Esophagus muscularis mucosa (tissue), 4 donors: ENCODE results near the gene GPR78.

Source experiments
- CTCF ChIP-seq, 3 experiments: fragments of 200-600 bp in 2 of 3; fragments of 450-650 bp in 1 of 3; sonication (generic) in 2 of 3; IDR thresholded peaks; one replicate each; pipeline ENCODE4 v1.5.1; 2017 to 2019; ENCODE audit warnings: antibody characterized with exemption in 3 of 3, mild to moderate bottlenecking in 2 of 3, moderate library complexity in 1 of 3
- EP300 ChIP-seq: sonication (generic); formaldehyde crosslinking; IDR thresholded peaks from one replicate; pipeline ENCODE4 v1.6.1; 2017; ENCODE audit warnings: antibody characterized with exemption
- POLR2AphosphoS5 ChIP-seq, 2 donors: sonication (generic); formaldehyde crosslinking; IDR thresholded peaks; one replicate each; pipeline ENCODE4 v1.6.1; 2017; ENCODE audit warnings: antibody characterized with exemption in 2 of 2

GRCh38 chr4:8606476-8606875 is 26.3 kb downstream of the GPR78 start:
- TF ChIP-seq CTCF (IDR thresholded peaks at IDR 0.05) = no peak
- no peak for TF ChIP-seq EP300
- TF ChIP-seq POLR2AphosphoS5 (IDR thresholded peaks at IDR 0.05) = no peak
